Breast epithelium (tissue), 4 donors: ENCODE data around the gene SIRT7. TPM values are rescaled to one million over a fixed set of nuclear protein-coding genes. Genes with fewer than 3 reads are reported as not detected.

Source experiments
- DNase-seq, 2 donors: peaks; one replicate each; pipeline ENCODE4 v3.0.0-alpha.2; 2019; ENCODE audit warnings: low spot score in 2 of 2
- H3K27ac ChIP-seq, 2 donors: fragments of 200-600 bp; sonication (generic) in 1 of 2; one replicate each; pipeline ENCODE4 v1.5.1; 2016 to 2019; ENCODE audit warnings: mild to moderate bottlenecking in 1 of 2
- H3K27me3 ChIP-seq, 2 donors: fragments of 200-600 bp; sonication (generic) in 1 of 2; one replicate each; pipeline versions ENCODE4 v1.5.1 to v1.6.0; 2017 to 2019; ENCODE audit warnings: control low read depth in 1 of 2, mild to moderate bottlenecking in 1 of 2
- H3K36me3 ChIP-seq: fragments of 200-600 bp; one replicate; pipeline ENCODE4 v1.5.1; 2019
- H3K4me1 ChIP-seq, 2 donors: fragments of 200-600 bp; sonication (generic); one replicate each; pipeline ENCODE4 v1.5.1; 2016 to 2019; ENCODE audit warnings: control low read depth in 1 of 2
- H3K4me3 ChIP-seq, 3 donors: fragments of 200-600 bp; sonication (generic); 1 replicate in 2 of 3; 2 replicates in 1 of 3; pipeline ENCODE4 v1.5.1; 2016 to 2019; ENCODE audit warnings: mild to moderate bottlenecking in 3 of 3, moderate library complexity in 2 of 3
- H3K9me3 ChIP-seq, 2 donors: fragments of 200-600 bp; sonication (generic) in 1 of 2; one replicate each; pipeline ENCODE4 v1.5.1; 2016 to 2019; ENCODE audit warnings: control low read depth in 1 of 2
- POLR2A ChIP-seq: fragments of 450-650 bp; IDR thresholded peaks from one replicate; pipeline ENCODE4 v1.6.1; 2016; ENCODE audit warnings: antibody characterized with exemption, mild to moderate bottlenecking, moderate library complexity
- POLR2AphosphoS5 ChIP-seq, 3 donors: sonication (generic); formaldehyde crosslinking; IDR thresholded peaks; one replicate each; pipeline ENCODE4 v1.6.1; 2017; ENCODE audit warnings: antibody characterized with exemption in 3 of 3
- intact Hi-C: fragments of 100-400 bp; cut with DNase I; formaldehyde crosslinking; loops from one replicate; pipeline ENCODE4 v1.15.1; 2023; ENCODE audit warnings: low total_unique reads
- total RNA-seq, 3 donors: library from RNA; depleted of rRNA; stranded (reverse); fragments of >200 nt; gene quantifications; one replicate each; pipeline ENCODE4 v1.1.0, GENCODE V29; 2016
- TF ChIP-seq, protein P1 (sequence below), 3 donors: fragments of 450-650 bp; IDR thresholded peaks; one replicate each; pipeline ENCODE4 v1.5.1; 2016 to 2017; ENCODE audit warnings: antibody characterized with exemption in 3 of 3, mild to moderate bottlenecking in 3 of 3, moderate library complexity in 3 of 3

The SIRT7 gene
- total RNA-seq, 3 donors from 2014 or later: 20.6 to 27.2 (median 25.8) TPM

- intact Hi-C loops: no loop called here
Measured at GRCh38 chr17:81951785-81952684, 34.1 kb upstream of the SIRT7 start.

GRCh38 chr17:81950501-81950900 lies 32.5 kb upstream of the SIRT7 start:
- Histone ChIP-seq H3K4me3 (no peak overlapping the region), H3K4me1 (no peaks in the 10 kb centered on the region), H3K27ac (no peak overlapping the region), H3K36me3 (no peaks in the 10 kb centered on the region), H3K27me3 (no peaks in the 10 kb centered on the region), H3K9me3 (no peaks in the 10 kb centered on the region)
- no peak for DNase-seq
- intact Hi-C loops: no loop called here
- TF ChIP-seq, protein P1, sequence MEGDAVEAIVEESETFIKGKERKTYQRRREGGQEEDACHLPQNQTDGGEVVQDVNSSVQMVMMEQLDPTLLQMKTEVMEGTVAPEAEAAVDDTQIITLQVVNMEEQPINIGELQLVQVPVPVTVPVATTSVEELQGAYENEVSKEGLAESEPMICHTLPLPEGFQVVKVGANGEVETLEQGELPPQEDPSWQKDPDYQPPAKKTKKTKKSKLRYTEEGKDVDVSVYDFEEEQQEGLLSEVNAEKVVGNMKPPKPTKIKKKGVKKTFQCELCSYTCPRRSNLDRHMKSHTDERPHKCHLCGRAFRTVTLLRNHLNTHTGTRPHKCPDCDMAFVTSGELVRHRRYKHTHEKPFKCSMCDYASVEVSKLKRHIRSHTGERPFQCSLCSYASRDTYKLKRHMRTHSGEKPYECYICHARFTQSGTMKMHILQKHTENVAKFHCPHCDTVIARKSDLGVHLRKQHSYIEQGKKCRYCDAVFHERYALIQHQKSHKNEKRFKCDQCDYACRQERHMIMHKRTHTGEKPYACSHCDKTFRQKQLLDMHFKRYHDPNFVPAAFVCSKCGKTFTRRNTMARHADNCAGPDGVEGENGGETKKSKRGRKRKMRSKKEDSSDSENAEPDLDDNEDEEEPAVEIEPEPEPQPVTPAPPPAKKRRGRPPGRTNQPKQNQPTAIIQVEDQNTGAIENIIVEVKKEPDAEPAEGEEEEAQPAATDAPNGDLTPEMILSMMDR (IDR thresholded peaks at IDR 0.05): no peak
- TF ChIP-seq POLR2AphosphoS5 (IDR thresholded peaks at IDR 0.05) (no peak), POLR2A (no peak)

More at GRCh38 chr17:81951785-81952684, 34.1 kb upstream of the SIRT7 start:
- H3K27ac ChIP-seq: no peak overlapping the region
- TF ChIP-seq POLR2A (no peak), POLR2AphosphoS5 (IDR thresholded peaks at IDR 0.05) (no peak)
- TF ChIP-seq, protein P1 (IDR thresholded peaks at IDR 0.05): no peak
- no peaks in the 10 kb centered on the region for H3K9me3 ChIP-seq
- DNase-seq: no peak
- H3K36me3 ChIP-seq: no peaks in the 10 kb centered on the region
- H3K4me1 ChIP-seq: no peaks in the 10 kb centered on the region
- H3K27me3 ChIP-seq: peaks cover 0 to 6% of the 10 kb centered on the region in 2 donors
- H3K4me3 ChIP-seq: no peak overlapping the region

DNA sequence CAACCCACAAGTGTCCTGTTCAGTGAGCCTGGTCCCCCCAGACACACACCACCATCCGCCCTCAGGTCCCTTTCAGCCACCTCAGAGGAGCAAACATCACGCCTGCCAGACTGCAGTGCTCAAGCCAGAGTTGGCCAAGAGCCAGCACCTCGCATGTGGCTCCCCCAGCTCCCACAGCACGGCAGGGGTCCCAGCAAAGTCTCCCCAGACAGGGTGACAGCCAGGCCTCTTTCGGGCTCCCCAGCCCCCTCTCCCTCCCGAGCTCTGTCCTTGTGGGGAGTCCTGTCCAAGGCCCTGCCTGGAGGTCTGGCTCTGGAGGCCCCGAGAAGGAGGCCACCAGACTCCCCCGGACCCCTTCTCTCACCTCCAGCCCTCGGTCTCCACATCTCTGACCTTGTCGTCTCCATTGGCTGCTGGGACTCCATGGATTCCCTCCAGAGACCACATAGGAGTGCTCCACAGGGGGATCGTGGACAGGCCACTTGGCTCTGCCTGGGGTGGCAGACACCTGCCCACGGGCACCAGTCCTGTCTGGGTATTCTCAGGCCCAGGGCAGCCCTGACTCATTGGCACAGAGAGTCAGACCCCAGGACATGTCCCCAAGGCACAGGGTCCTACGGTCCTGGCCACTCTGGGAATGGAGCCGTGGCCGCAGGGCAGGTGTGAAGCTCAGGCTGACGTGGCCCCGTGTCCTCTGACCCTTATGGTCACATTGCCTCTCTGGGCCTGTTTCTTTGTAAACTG lies 30.8 kb upstream of the SIRT7 start:
- no peak overlapping the region for H3K4me3 ChIP-seq
- H3K4me1 ChIP-seq: no peaks in the 10 kb centered on the region
- TF ChIP-seq POLR2AphosphoS5 (IDR thresholded peaks at IDR 0.05) (no peak), POLR2A (no peak)
- TF ChIP-seq, protein P1 (IDR thresholded peaks at IDR 0.05): no peak
- no peaks in the 10 kb centered on the region for H3K36me3 ChIP-seq
- no peaks in the 10 kb centered on the region for H3K9me3 ChIP-seq
- intact Hi-C loops: loop anchor here (5.0 kb wide), 1 partner anchor 877 kb away; no protein-coding TSS in a partner anchor
- H3K27ac ChIP-seq: no peak overlapping the region
- no peak for DNase-seq
- H3K27me3 ChIP-seq: no peaks in the 10 kb centered on the region

GRCh38 chr17:81947189-81947588 lies 29.2 kb upstream of the SIRT7 start, which contains the start of gene MYADML2:
MYADML2 (minus strand) TSS chr17:81947233; CDS start chr17:81941741, 5,492 bp downstream.
- H3K4me3 ChIP-seq: no peak within 1 kb of the TSS
- H3K9me3 ChIP-seq: no peaks in the 10 kb centered on the region
- TF ChIP-seq POLR2A (no peak), POLR2AphosphoS5 (IDR thresholded peaks at IDR 0.05) (no peak)
- intact Hi-C loops: loop anchor here (5.0 kb wide), 1 partner anchor 875 kb away; no protein-coding TSS in a partner anchor
- DNase-seq: no peak
- no peaks in the 10 kb centered on the region for H3K4me1 ChIP-seq
- no peaks in the 10 kb centered on the region for H3K27me3 ChIP-seq
- H3K27ac ChIP-seq: no peak within 1 kb of the TSS
- H3K36me3 ChIP-seq: no peaks in the 10 kb centered on the region

DNA sequence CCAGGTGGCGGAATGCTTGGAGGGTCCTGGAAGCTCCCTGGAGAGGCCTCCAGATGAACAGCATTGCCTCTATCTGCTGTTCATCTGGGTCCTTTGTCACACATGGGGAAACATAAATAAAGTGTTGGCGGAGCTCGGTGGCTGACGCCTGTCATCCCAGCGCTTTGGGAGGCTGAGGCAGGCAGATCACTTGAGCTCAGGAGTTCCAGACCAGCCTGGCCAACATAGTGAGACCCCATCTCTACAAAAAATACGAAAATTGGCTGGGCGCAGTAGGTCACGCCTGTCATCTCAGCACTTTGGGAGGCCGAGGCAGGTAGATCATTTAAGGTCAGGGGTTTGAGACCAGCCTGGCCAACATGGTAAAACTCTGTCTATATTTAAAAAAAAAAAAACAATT lies 26.9 kb upstream of the SIRT7 start:
- no peaks in the 10 kb centered on the region for H3K27me3 ChIP-seq
- intact Hi-C loops: loop anchor here (5.0 kb wide), 1 partner anchor 873 kb away; no protein-coding TSS in a partner anchor
- no peak for DNase-seq

More for the DNA sequence above, 26.9 kb upstream of the SIRT7 start:
- no peaks in the 10 kb centered on the region for H3K36me3 ChIP-seq
- peaks cover 0 to 2% of the 10 kb centered on the region in 2 donors for H3K4me1 ChIP-seq
- H3K9me3 ChIP-seq: no peaks in the 10 kb centered on the region
- TF ChIP-seq, protein P1 (IDR thresholded peaks at IDR 0.05): no peak
- TF ChIP-seq POLR2A (no peak), POLR2AphosphoS5 (IDR thresholded peaks at IDR 0.05) (no peak)
- H3K27ac ChIP-seq: no peak overlapping the region
- no peak overlapping the region for H3K4me3 ChIP-seq
